IMR-90 (cell line): ENCODE measurements around the gene NLGN2. TPM values are rescaled to one million over a fixed set of nuclear protein-coding genes. Genes with fewer than 3 reads are reported as not detected.

Source experiments
- ATAC-seq: fragments of 200-7000 bp; cut with Tn5 transposase; 2 replicates; pipeline ENCODE4 v1.9.1; 2020; ENCODE audit warnings: low read depth, mild to moderate bottlenecking, moderate library complexity
- BruUV-seq: library from RNA; stranded (reverse); fragments of 400-500 nt; replicated peaks from 2 replicates; lab custom pipeline; 2021; lab: Mats Ljungman, UMichigan
- CTCF ChIA-PET: fragments of 300-600 bp; formaldehyde crosslinking; extraction: SDS; loops from one replicate; lab custom pipeline; 2021; ENCODE audit warnings: antibody characterized with exemption; lab: Yijun Ruan, JAX
- POLR2A ChIA-PET: fragments of 300-600 bp; sonication (Branson Sonifier 250); formaldehyde crosslinking; loops from one replicate; lab custom pipeline; 2022; ENCODE audit warnings: antibody characterized with exemption; ENCODE audit not compliant: unreplicated experiment; lab: Charles Lee
- DNase-seq: peaks from one replicate; pipeline ENCODE4 v3.0.0; 2013
- H2AFZ ChIP-seq: replicated peaks from 2 replicates; pipeline ENCODE3; 2013; ENCODE audit warnings: low read length, mild to moderate bottlenecking; ENCODE audit not compliant: poor library complexity
- H2AK5ac ChIP-seq: 2 replicates; pipeline ENCODE4 v1.6.1; 2013; ENCODE audit warnings: low read depth, low read length, inconsistent platforms
- H2AK9ac ChIP-seq: replicated peaks from 2 replicates; pipeline ENCODE3; 2013; ENCODE audit warnings: mild to moderate bottlenecking, low read depth, low read length, moderate library complexity; ENCODE audit not compliant: poor library complexity
- H2BK120ac ChIP-seq: 2 replicates; pipeline ENCODE4 v1.6.1; 2013; ENCODE audit warnings: low read depth, low read length, inconsistent platforms
- H2BK15ac ChIP-seq: 3 replicates; pipeline ENCODE4 v1.6.1; 2013; ENCODE audit warnings: low read depth, low read length, inconsistent platforms
- H2BK20ac ChIP-seq: 2 replicates; pipeline ENCODE4 v1.6.1; 2013; ENCODE audit warnings: low read depth, mild to moderate bottlenecking, inconsistent platforms, low read length, moderate library complexity
- H2BK5ac ChIP-seq: 2 replicates; pipeline ENCODE4 v1.6.1; 2013; ENCODE audit warnings: mild to moderate bottlenecking, low read depth, low read length, inconsistent platforms; ENCODE audit not compliant: poor library complexity, severe bottlenecking
- H3K14ac ChIP-seq: replicated peaks from 2 replicates; pipeline ENCODE4 v1.6.1; 2013; ENCODE audit warnings: low read depth, low read length, inconsistent platforms
- H3K18ac ChIP-seq: 2 replicates; pipeline ENCODE4 v1.6.1; 2013; ENCODE audit warnings: low read depth, low read length, control low read depth
- H3K23ac ChIP-seq: 2 replicates; pipeline ENCODE4 v1.6.1; 2013; ENCODE audit warnings: low read depth, low read length, inconsistent platforms
- H3K27ac ChIP-seq: 2 replicates; pipeline ENCODE4 v1.5.1; 2013; ENCODE audit warnings: mild to moderate bottlenecking, control low read depth, low read length; ENCODE audit not compliant: insufficient read depth
- H3K27me3 ChIP-seq: 2 replicates; pipeline ENCODE4 v1.6.1; 2013; ENCODE audit warnings: low read length; ENCODE audit not compliant: control insufficient read depth, insufficient read depth
- H3K36me3 ChIP-seq: 2 replicates; pipeline ENCODE4 v1.6.1; 2013; ENCODE audit warnings: low read length, mixed read lengths; ENCODE audit not compliant: control insufficient read depth, insufficient read depth
- H3K4ac ChIP-seq: 2 replicates; pipeline ENCODE4 v1.6.1; 2013; ENCODE audit warnings: low read depth, low read length, inconsistent platforms
- H3K4me1 ChIP-seq: 2 replicates; pipeline ENCODE4 v1.6.1; 2013; ENCODE audit warnings: low read length, mixed read lengths; ENCODE audit not compliant: control insufficient read depth, insufficient read depth
- H3K4me2 ChIP-seq: 2 replicates; pipeline ENCODE4 v1.6.1; 2013; ENCODE audit warnings: low read depth, mild to moderate bottlenecking, control low read depth, low read length, moderate library complexity
- H3K4me3 ChIP-seq: 2 replicates; pipeline ENCODE4 v1.5.1; 2013; ENCODE audit warnings: low read depth, mild to moderate bottlenecking, control low read depth, low read length, moderate library complexity; ENCODE audit not compliant: insufficient read depth
- H3K56ac ChIP-seq: 2 replicates; pipeline ENCODE4 v1.6.1; 2013; ENCODE audit warnings: low read length, inconsistent platforms; ENCODE audit not compliant: insufficient read depth; ENCODE audit errors: extremely low read depth
- H3K79me1 ChIP-seq, 2 experiments: 2 replicates each; pipeline ENCODE4 v1.6.1; 2013; ENCODE audit warnings: low read length in 2 of 2, inconsistent platforms in 1 of 2, low read depth in 1 of 2
- H3K9ac ChIP-seq: 2 replicates; pipeline ENCODE4 v1.6.1; 2013; ENCODE audit warnings: low read depth, low read length, control low read depth
- H3K9me1 ChIP-seq: 2 replicates; pipeline ENCODE4 v1.6.1; 2013; ENCODE audit warnings: low read length, inconsistent platforms; ENCODE audit not compliant: insufficient read depth
- H3K9me3 ChIP-seq: 2 replicates; pipeline ENCODE4 v1.6.1; 2013; ENCODE audit warnings: low read length; ENCODE audit not compliant: control insufficient read depth, insufficient read depth
- H4K20me1 ChIP-seq: 2 replicates; pipeline ENCODE4 v1.6.1; 2013; ENCODE audit warnings: low read length, inconsistent platforms; ENCODE audit not compliant: insufficient read depth
- H4K5ac ChIP-seq: 2 replicates; pipeline ENCODE4 v1.6.1; 2013; ENCODE audit warnings: mild to moderate bottlenecking, low read depth, low read length, control low read depth
- H4K8ac ChIP-seq, 2 experiments: 2 replicates each; pipeline ENCODE4 v1.6.1; 2013; ENCODE audit warnings: low read depth in 2 of 2, low read length in 2 of 2, control low read depth in 1 of 2, inconsistent platforms in 1 of 2
- H4K91ac ChIP-seq: 2 replicates; pipeline ENCODE4 v1.6.1; 2013; ENCODE audit warnings: low read depth, low read length, inconsistent platforms; ENCODE audit not compliant: insufficient read depth
- FOS ChIP-seq: fragments of 150-350 bp; IDR thresholded peaks from 2 replicates; pipeline ENCODE4 v1.6.1; 2016; ENCODE audit warnings: low read depth, low read length
- MAFK ChIP-seq: IDR thresholded peaks from 2 replicates; pipeline ENCODE4 v1.6.1; 2012; ENCODE audit warnings: low read depth, low read length, improper control_type of control experiment
- MAZ ChIP-seq: IDR thresholded peaks from 2 replicates; pipeline ENCODE4 v1.6.1; 2012; ENCODE audit warnings: low read depth, mild to moderate bottlenecking, low read length, improper control_type of control experiment, moderate library complexity, borderline replicate concordance
- MXI1 ChIP-seq: IDR thresholded peaks from 2 replicates; pipeline ENCODE4 v1.6.1; 2012; ENCODE audit warnings: low read depth, mild to moderate bottlenecking, low read length, moderate library complexity, borderline replicate concordance
- NFE2L2 ChIP-seq: fragments of 150-350 bp; IDR thresholded peaks from 2 replicates; pipeline ENCODE4 v1.6.1; 2016; ENCODE audit warnings: low read depth, mild to moderate bottlenecking, low read length
- WGBS, 2 experiments: methylation state at CpG; one replicate each; pipeline versions ENCODE4 v1.1.5 to v1.1.7; 2013; ENCODE audit warnings: missing lambda C conversion rate in 2 of 2; ENCODE audit not compliant: insufficient read length in 1 of 2; ENCODE audit errors: extremely low coverage in 2 of 2; 5-methylcytosine and 5-hydroxymethylcytosine counted together
- dilution Hi-C: fragments of 300-500 bp; cut with HindIII; formaldehyde crosslinking; loops from one replicate; pipeline ENCODE4 v1.14.3; 2018; ENCODE audit warnings: low sequenced_read_pairs; ENCODE audit not compliant: unreplicated experiment
- in situ Hi-C: fragments of 300-500 bp; cut with MboI; formaldehyde crosslinking; loops from 3 replicates; pipeline ENCODE4 v1.14.3; 2019; ENCODE audit warnings: low sequenced_read_pairs, inconsistent platforms, mixed read lengths
- intact Hi-C: fragments of 100-400 bp; cut with micrococcal nuclease; formaldehyde crosslinking; loops from 2 replicates; pipeline ENCODE4 v1.10.0; 2022
- polyA plus RNA-seq, 3 experiments: library from polyadenylated mRNA; depleted of rRNA; stranded (reverse); fragments of >200 nt; gene quantifications; 2 replicates each; pipeline ENCODE4 v1.2.3, GENCODE V29; 2012; ENCODE audit warnings: low replicate concordance in 1 of 3
- total RNA-seq: library from RNA; depleted of rRNA; stranded (reverse); fragments of >200 nt; gene quantifications from 2 replicates; pipeline ENCODE4 v1.2.3, GENCODE V29; 2012

NLGN2 gene
- total and polyA plus RNA-seq, 2 of the 4 experiments (the other 2 are of a cell fraction), result 1.8 to 38.1 TPM

GRCh38 chr17:7440834-7441195, 33.2 kb downstream of the NLGN2 start:
- CTCF ChIA-PET, result no interaction called here
- H3K9me3 ChIP-seq, result no peaks in the 10 kb centered on the region
- 0 out of 3 replicates have a peak overlapping the region, but pooled peaks have one; percentile 23 for H2BK15ac ChIP-seq

More at GRCh38 chr17:7440834-7441195, 33.2 kb downstream of the NLGN2 start:
- Histone ChIP-seq H4K8ac (peak overlapping the region; percentile 67 to 94; a peak in 2 of 4 replicates), H4K91ac (peak overlapping the region; percentile 74; the same call in 1 of the 2 replicates), H4K20me1 (peaks cover 3% of the 10 kb centered on the region; the same call in 1 of the 2 replicates), H2BK120ac (no peak overlapping the region), H3K36me3 (no peaks in the 10 kb centered on the region), H3K9ac (peak overlapping the region; percentile 67; the same call in 1 of the 2 replicates), H3K4me3 (no peak overlapping the region), H2AK9ac (peak overlapping the region; percentile 93), H3K4me1 (peaks cover 22% of the 10 kb centered on the region), H3K4me2 (peak overlapping the region; percentile 80; the same call in 1 of the 2 replicates), H2BK20ac (no peak overlapping the region), H3K56ac (no peak overlapping the region), H2AK5ac (peak overlapping the region; percentile 68; the same call in 1 of the 2 replicates), H3K18ac (no peak overlapping the region), H3K4ac (peak overlapping the region; percentile 51; the same call in 1 of the 2 replicates), H3K27ac (no peak overlapping the region), H2BK5ac (no peak overlapping the region), H3K14ac (no peak overlapping the region), H3K79me1 (peaks cover 0 to 2% of the 10 kb centered on the region in 2 experiments; a peak in 1 of 4 replicates), H4K5ac (peak overlapping the region; percentile 97; the same call in 1 of the 2 replicates), H3K9me1 (0 out of 2 replicates have a peak, but pooled peaks cover 8% of the 10 kb centered on the region), H3K27me3 (peaks cover 36% of the 10 kb centered on the region), H2AFZ (peak overlapping the region; percentile 84), H3K23ac (no peak overlapping the region)
- dilution Hi-C loops, result no loop called here
- intact Hi-C loops, result no loop called here
- BruUV-seq, result no TSS peak
- POLR2A ChIA-PET, result interaction anchor here (0.6 kb wide), 3 partner anchors 28 to 934 kb away, joined by 3 to 8 read pairs (median 7); no protein-coding TSS in a partner anchor
- ATAC-seq (no peak), DNase-seq (no peak)
- TF ChIP-seq MXI1 (no peak), FOS (no peak), MAZ (no peak), MAFK (peak; percentile 88), NFE2L2 (peak; percentile 7; the same call in 1 of the 2 replicates)
- 5% methylated on average over 3 of the region's 12 CpGs; no CpG with 5 or more reads in 1 of the 2 experiments for WGBS, 2 experiments
- in situ Hi-C loops, result no loop called here
